Type B pancreatic cell (in vitro differentiated cells): ENCODE results near the gene ARHGAP15. TPM values are rescaled to one million over a fixed set of nuclear protein-coding genes. Genes with fewer than 3 reads are reported as not detected.

Experiments
- DNase-seq: peaks from one replicate; pipeline ENCODE4 v3.0.0; 2021; ENCODE audit warnings: mixed read lengths; ENCODE audit not compliant: unreplicated experiment; ENCODE audit errors: extremely low spot score
- H3K27ac Mint-ChIP-seq: 2 replicates; pipeline ENCODE4 v1.8.0; 2021; ENCODE audit warnings: mild to moderate bottlenecking, mixed read lengths
- H3K27me3 Mint-ChIP-seq: 2 replicates; pipeline ENCODE4 v1.8.0; 2021; ENCODE audit warnings: mixed read lengths
- H3K36me3 Mint-ChIP-seq: 2 replicates; pipeline ENCODE4 v1.8.0; 2021; ENCODE audit warnings: mixed read lengths
- H3K4me1 Mint-ChIP-seq: one replicate; pipeline ENCODE4 v1.8.0; 2021; ENCODE audit warnings: mixed read lengths; ENCODE audit not compliant: unreplicated experiment
- H3K4me3 Mint-ChIP-seq: 2 replicates; pipeline ENCODE4 v1.8.0; 2021; ENCODE audit warnings: mild to moderate bottlenecking, mixed read lengths
- H3K9me3 Mint-ChIP-seq: 2 replicates; pipeline ENCODE4 v1.8.0; 2021; ENCODE audit warnings: mixed read lengths
- CTCF ChIP-seq: fragments of 200-600 bp; sonication (generic); conservative IDR thresholded peaks from 2 replicates; pipeline ENCODE4 v1.5.0; 2021; ENCODE audit warnings: antibody characterized with exemption, mild to moderate bottlenecking
- total RNA-seq: library from RNA; stranded (reverse); gene quantifications from 2 replicates; pipeline ENCODE4 v1.2.1, GENCODE V29; 2021; ENCODE audit warnings: low replicate concordance

The ARHGAP15 gene
- total RNA-seq, 1 donor from 2014 or later = not detected

GRCh38 chr2:143705108-143705707 is 576.0 kb downstream of the ARHGAP15 start:
- peak overlapping the region; percentile 1 for H3K27ac Mint-ChIP-seq
- peaks cover 6% of the 10 kb centered on the region for H3K27me3 Mint-ChIP-seq
- no peaks in the 10 kb centered on the region for H3K36me3 Mint-ChIP-seq
- peaks cover 8% of the 10 kb centered on the region for H3K9me3 Mint-ChIP-seq
- H3K4me1 Mint-ChIP-seq = peaks cover 12% of the 10 kb centered on the region
- no peak overlapping the region for H3K4me3 Mint-ChIP-seq
- no peak for TF ChIP-seq CTCF
- DNase-seq = no peak

- no peak for DNase-seq
- Mint-ChIP-seq H3K27me3 (peaks cover 2% of the 10 kb centered on the region), H3K9me3 (peaks cover 8% of the 10 kb centered on the region), H3K4me1 (peaks cover 12% of the 10 kb centered on the region), H3K4me3 (no peak overlapping the region), H3K27ac (no peak overlapping the region), H3K36me3 (no peaks in the 10 kb centered on the region)
- TF ChIP-seq CTCF = no peak
Observed at GRCh38 chr2:143706354-143706753, 577.1 kb downstream of the ARHGAP15 start.

- peaks cover 14% of the 10 kb centered on the region for H3K9me3 Mint-ChIP-seq
- no peak for TF ChIP-seq CTCF
Observed at GRCh38 chr2:143708682-143709081, 579.5 kb downstream of the ARHGAP15 start.

GRCh38 chr2:143710196-143710595 is 581.0 kb downstream of the ARHGAP15 start:
- peaks cover 14% of the 10 kb centered on the region for H3K9me3 Mint-ChIP-seq
- no peak overlapping the region for H3K4me3 Mint-ChIP-seq
- H3K36me3 Mint-ChIP-seq = peaks cover 4% of the 10 kb centered on the region

More at GRCh38 chr2:143708682-143709081, 579.5 kb downstream of the ARHGAP15 start:
- Mint-ChIP-seq H3K36me3 (peaks cover 4% of the 10 kb centered on the region), H3K27me3 (peaks cover 3% of the 10 kb centered on the region), H3K4me1 (peaks cover 12% of the 10 kb centered on the region), H3K4me3 (no peak overlapping the region), H3K27ac (no peak overlapping the region)
- DNase-seq = no peak

GRCh38 chr2:143710879-143711278 is 581.7 kb downstream of the ARHGAP15 start:
- no peak for DNase-seq
- H3K27ac Mint-ChIP-seq = no peak overlapping the region
- no peak overlapping the region for H3K4me3 Mint-ChIP-seq
- H3K9me3 Mint-ChIP-seq = peaks cover 14% of the 10 kb centered on the region
- H3K27me3 Mint-ChIP-seq = peaks cover 6% of the 10 kb centered on the region
- TF ChIP-seq CTCF = no peak
- H3K4me1 Mint-ChIP-seq = no peaks in the 10 kb centered on the region
- peaks cover 4% of the 10 kb centered on the region for H3K36me3 Mint-ChIP-seq

More at GRCh38 chr2:143710196-143710595, 581.0 kb downstream of the ARHGAP15 start:
- no peak for TF ChIP-seq CTCF
- Mint-ChIP-seq H3K27ac (no peak overlapping the region), H3K27me3 (peaks cover 6% of the 10 kb centered on the region), H3K4me1 (peaks cover 5% of the 10 kb centered on the region)
- no peak for DNase-seq
